H7 (cell line): ENCODE data around the gene UPK1A. TPM values are rescaled to one million over a fixed set of nuclear protein-coding genes. Genes with fewer than 3 reads are reported as not detected.
A peak's percentile ranks its signal among the peaks of the same experiment; 100 is the strongest.
"Not testable (repeated sequence)": the region's sequence is repeated elsewhere in the genome, so short reads cannot be mapped to it uniquely, and the experiment has no call there.

Source experiments
- DNase-seq: peaks from one replicate; pipeline ENCODE4 v3.0.0; 2012
- H3K27me3 ChIP-seq: 2 replicates; pipeline ENCODE4 v1.6.0; 2011; ENCODE audit warnings: mild to moderate bottlenecking, low read length; ENCODE audit not compliant: control insufficient read depth, insufficient read depth
- H3K36me3 ChIP-seq: replicated peaks from 2 replicates; pipeline ENCODE4 v1.5.1; 2011; ENCODE audit warnings: low read length; ENCODE audit not compliant: control insufficient read depth, insufficient read depth
- H3K4me3 ChIP-seq: 2 replicates; pipeline ENCODE4 v1.5.1; 2011; ENCODE audit warnings: low read depth, mild to moderate bottlenecking, control low read depth, low read length, moderate library complexity; ENCODE audit not compliant: insufficient read depth
- total RNA-seq: library from RNA; depleted of rRNA; stranded (reverse); fragments of >200 nt; shearing (Covaris generic); gene quantifications from 2 replicates; pipeline ENCODE4 v1.2.3, GENCODE V29; 2014; rRNA removed

UPK1A gene
- total RNA-seq, 1 experiment from 2014 or later: 0.14 TPM

- DNase-seq, H3K4me3 ChIP-seq, H3K27me3 ChIP-seq: not testable (repeated sequence)
- H3K36me3 ChIP-seq: peaks cover 53% of the 10 kb centered on the region
Measured at GRCh38 chr19:35724132-35724531, 57.8 kb downstream of the UPK1A start.

- DNase-seq: no peak
- Histone ChIP-seq H3K36me3 (peaks cover 57% of the 10 kb centered on the region), H3K4me3 (no peak overlapping the region), H3K27me3 (no peaks in the 10 kb centered on the region)
Measured at GRCh38 chr19:35724560-35724959, 58.2 kb downstream of the UPK1A start.

- Histone ChIP-seq H3K27me3 (no peaks in the 10 kb centered on the region), H3K36me3 (peaks cover 60% of the 10 kb centered on the region), H3K4me3 (no peak overlapping the region)
- peak; percentile 32 for DNase-seq
Measured at GRCh38 chr19:35725216-35725861, 59.0 kb downstream of the UPK1A start.

GRCh38 chr19:35727053-35727955 lies 61.0 kb downstream of the UPK1A start:
- Histone ChIP-seq H3K4me3 (no peak overlapping the region), H3K36me3 (peaks cover 64% of the 10 kb centered on the region), H3K27me3 (no peaks in the 10 kb centered on the region)

More at GRCh38 chr19:35727053-35727955, 61.0 kb downstream of the UPK1A start:
- peak; percentile 39 for DNase-seq

Other genes starting within 250 kb of the UPK1A start
- not detected in 2 replicates for gene FFAR2, start 218.3 kb upstream of the UPK1A start, total RNA-seq
- gene KRTDAP, start 176.1 kb upstream of the UPK1A start, total RNA-seq: 0.44 and 0.52 TPM in 2 replicates
- gene DMKN, start 152.9 kb upstream of the UPK1A start, total RNA-seq: 179 and 182 TPM in 2 replicates
- not detected in 2 replicates for gene SBSN, start 138.2 kb upstream of the UPK1A start, total RNA-seq
- gene GAPDHS, start 133.1 kb upstream of the UPK1A start, total RNA-seq: 0.07 TPM in 1 of 2 replicates, not detected in the other
- gene TMEM147, start 120.9 kb upstream of the UPK1A start, total RNA-seq: 208 and 225 TPM in 2 replicates
- 0.21 TPM in 1 of 2 replicates, not detected in the other for gene ATP4A, start 102.9 kb upstream of the UPK1A start, total RNA-seq
- not detected in 2 replicates for gene PMIS2, start 80.3 kb upstream of the UPK1A start, total RNA-seq
- gene HAUS5, start 53.8 kb upstream of the UPK1A start, total RNA-seq: 25.6 and 27.4 TPM in 2 replicates
- gene RBM42, start 37.5 kb upstream of the UPK1A start, total RNA-seq: 75.0 and 81.4 TPM in 2 replicates
- 0.35 and 0.81 TPM in 2 replicates for gene ETV2, start 24.8 kb upstream of the UPK1A start, total RNA-seq
- 500 and 605 TPM in 2 replicates for gene COX6B1, start 18.2 kb upstream of the UPK1A start, total RNA-seq
- gene ZBTB32, start 38.0 kb downstream of the UPK1A start, total RNA-seq: not detected in 2 replicates
- gene KMT2B, start 51.5 kb downstream of the UPK1A start, total RNA-seq: 12.9 and 16.3 TPM in 2 replicates
- 11.5 and 15.2 TPM in 2 replicates for gene IGFLR1, start 75.9 kb downstream of the UPK1A start, total RNA-seq
- gene U2AF1L4, start 78.9 kb downstream of the UPK1A start, total RNA-seq: 11.6 and 13.4 TPM in 2 replicates
- gene PSENEN, start 79.1 kb downstream of the UPK1A start, total RNA-seq: 53.2 and 58.6 TPM in 2 replicates
- gene LIN37, start 82.1 kb downstream of the UPK1A start, total RNA-seq: 5.0 and 17.2 TPM in 2 replicates
- gene HSPB6, start 90.5 kb downstream of the UPK1A start, total RNA-seq: 0.48 and 1.4 TPM in 2 replicates
- gene PROSER3, start 91.7 kb downstream of the UPK1A start, total RNA-seq: 6.8 and 14.0 TPM in 2 replicates
- gene ARHGAP33, start 109.0 kb downstream of the UPK1A start, total RNA-seq: 3.7 and 6.4 TPM in 2 replicates
- not detected in 2 replicates for gene PRODH2, start 146.3 kb downstream of the UPK1A start, total RNA-seq
- not detected in 2 replicates for gene NPHS1, start 186.0 kb downstream of the UPK1A start, total RNA-seq
- 0.55 and 0.92 TPM in 2 replicates for gene KIRREL2, start 190.4 kb downstream of the UPK1A start, total RNA-seq
- gene APLP1, start 202.1 kb downstream of the UPK1A start, total RNA-seq: 18.3 and 19.3 TPM in 2 replicates
- gene NFKBID, start 234.0 kb downstream of the UPK1A start, total RNA-seq: 6.8 and 7.5 TPM in 2 replicates
- 2.4 and 2.8 TPM in 2 replicates for gene HCST, start 236.0 kb downstream of the UPK1A start, total RNA-seq
- gene TYROBP, start 241.8 kb downstream of the UPK1A start, total RNA-seq: not detected in 2 replicates